Stimulated activated CD4-positive, alpha-beta T cell treated with anti-CD3 and anti-CD28 coated beads, Interleukin-15, amount 100 ng/mL, for 48 hours (primary cell): Measurements from ENCODE around the gene KCNG1.

ENCODE experiments used
- DNase-seq, 2 donors: peaks; one replicate each; pipeline ENCODE4 v3.0.0-alpha.2; 2020; ENCODE audit warnings: low read depth in 2 of 2

Gene KCNG1

GRCh38 chr20:51036226-51036625, 13.3 kb upstream of the KCNG1 start:
- no peak for DNase-seq

- DNase-seq: no peak
Measured at GRCh38 chr20:51034988-51035656, 12.2 kb upstream of the KCNG1 start.

- DNase-seq: no peak
Measured at GRCh38 chr20:51034476-51034875, 11.6 kb upstream of the KCNG1 start.

- DNase-seq: no peak
Measured at GRCh38 chr20:51029963-51030920, 7.3 kb upstream of the KCNG1 start.

- DNase-seq: no peak
Measured at GRCh38 chr20:51029556-51029955, 6.6 kb upstream of the KCNG1 start.

GRCh38 chr20:51028616-51029212, 5.8 kb upstream of the KCNG1 start:
- no peak for DNase-seq

- DNase-seq: no peak
Measured at GRCh38 chr20:51027035-51027795, 4.3 kb upstream of the KCNG1 start.

GRCh38 chr20:51026269-51026668, 3.4 kb upstream of the KCNG1 start:
- no peak for DNase-seq

GRCh38 chr20:51024761-51025160, 1.9 kb upstream of the KCNG1 start:
- no peak for DNase-seq

- DNase-seq: no peak
Measured at GRCh38 chr20:51023617-51024155, 779 bp upstream of the KCNG1 start.

- DNase-seq: no peak
Measured at GRCh38 chr20:51022227-51022802, 592 bp downstream of the KCNG1 start.

GRCh38 chr20:51021067-51022025, 1.6 kb downstream of the KCNG1 start:
- DNase-seq: no peak

- no peak for DNase-seq
Measured at GRCh38 chr20:51020657-51021056, 2.2 kb downstream of the KCNG1 start.

GRCh38 chr20:51019656-51020592, 3.0 kb downstream of the KCNG1 start:
- no peak for DNase-seq

GRCh38 chr20:51017251-51017650, 5.7 kb downstream of the KCNG1 start:
- no peak for DNase-seq

GRCh38 chr20:51016521-51016920, 6.4 kb downstream of the KCNG1 start:
- DNase-seq: no peak

GRCh38 chr20:51014797-51015722, 7.8 kb downstream of the KCNG1 start:
- no peak for DNase-seq
